ENCODE measurements around the gene ENDOV. TPM values are rescaled to one million over a fixed set of nuclear protein-coding genes. Genes with fewer than 3 reads are reported as not detected.

Gene ENDOV
- total RNA-seq (2014; rRNA removed; shearing (Covaris generic)), result 17.1 and 26.0 TPM in 2 replicates

GRCh38 chr17:80414803-80415625, at the start of gene ENDOV:
Gene ENDOV, plus strand, starts transcription at chr17:80415167. Its CDS starts 28 bp downstream, at chr17:80415195.
- Histone ChIP-seq H3K27me3 (ENCODE audit: control insufficient read depth, insufficient read depth, low read length) (peaks cover 16% of the 10 kb centered on the region), H3K4me3 (ENCODE audit: insufficient read depth, low read depth, low read length) (peak within 1 kb of the TSS; percentile 90), H3K36me3 (replicated peaks; ENCODE audit: control insufficient read depth, insufficient read depth, low read length) (peaks cover 3% of the 10 kb centered on the region)
- DNase-seq, result peak; percentile 100

DNA sequence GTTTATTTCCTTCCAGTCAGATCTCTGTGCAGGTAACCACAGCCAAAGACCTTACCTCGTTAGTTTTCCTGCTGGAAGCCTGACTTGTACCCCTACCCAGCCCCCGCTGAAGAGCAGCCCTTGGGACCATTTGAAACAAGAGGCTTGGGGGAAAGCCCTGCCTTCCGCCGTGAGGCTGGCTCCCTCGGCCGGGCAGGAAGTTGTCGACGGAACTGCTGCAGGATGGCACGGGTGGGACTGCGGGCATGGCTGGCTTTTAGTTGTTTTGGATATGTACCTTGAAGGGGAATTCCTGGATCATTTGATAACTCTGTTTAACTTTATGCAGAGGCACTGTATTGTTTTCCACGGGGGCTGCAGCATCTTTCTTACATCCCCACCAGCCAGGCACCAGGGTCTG, 49.0 kb upstream of the ENDOV start:
- H3K36me3 ChIP-seq (replicated peaks; ENCODE audit: control insufficient read depth, insufficient read depth, low read length), result peaks cover 32% of the 10 kb centered on the region
- no peak overlapping the region for H3K4me3 ChIP-seq (ENCODE audit: insufficient read depth, low read depth, low read length)
- no peak for DNase-seq
- H3K27me3 ChIP-seq (ENCODE audit: control insufficient read depth, insufficient read depth, low read length), result no peaks in the 10 kb centered on the region

GRCh38 chr17:80367503-80367902, 47.5 kb upstream of the ENDOV start:
- no peak for DNase-seq
- Histone ChIP-seq H3K36me3 (replicated peaks; ENCODE audit: control insufficient read depth, insufficient read depth, low read length) (peaks cover 33% of the 10 kb centered on the region), H3K27me3 (ENCODE audit: control insufficient read depth, insufficient read depth, low read length) (no peaks in the 10 kb centered on the region), H3K4me3 (ENCODE audit: insufficient read depth, low read depth, low read length) (no peak overlapping the region)

GRCh38 chr17:80371196-80371595, 43.8 kb upstream of the ENDOV start:
- H3K27me3 ChIP-seq (ENCODE audit: control insufficient read depth, insufficient read depth, low read length), result no peaks in the 10 kb centered on the region
- peaks cover 29% of the 10 kb centered on the region for H3K36me3 ChIP-seq (replicated peaks; ENCODE audit: control insufficient read depth, insufficient read depth, low read length)
- no peak overlapping the region for H3K4me3 ChIP-seq (ENCODE audit: insufficient read depth, low read depth, low read length)
- no peak for DNase-seq

GRCh38 chr17:80372456-80372855, 42.5 kb upstream of the ENDOV start:
- no peak for DNase-seq
- Histone ChIP-seq H3K4me3 (ENCODE audit: insufficient read depth, low read depth, low read length) (no peak overlapping the region), H3K27me3 (ENCODE audit: control insufficient read depth, insufficient read depth, low read length) (no peaks in the 10 kb centered on the region), H3K36me3 (replicated peaks; ENCODE audit: control insufficient read depth, insufficient read depth, low read length) (peaks cover 37% of the 10 kb centered on the region)

DNA sequence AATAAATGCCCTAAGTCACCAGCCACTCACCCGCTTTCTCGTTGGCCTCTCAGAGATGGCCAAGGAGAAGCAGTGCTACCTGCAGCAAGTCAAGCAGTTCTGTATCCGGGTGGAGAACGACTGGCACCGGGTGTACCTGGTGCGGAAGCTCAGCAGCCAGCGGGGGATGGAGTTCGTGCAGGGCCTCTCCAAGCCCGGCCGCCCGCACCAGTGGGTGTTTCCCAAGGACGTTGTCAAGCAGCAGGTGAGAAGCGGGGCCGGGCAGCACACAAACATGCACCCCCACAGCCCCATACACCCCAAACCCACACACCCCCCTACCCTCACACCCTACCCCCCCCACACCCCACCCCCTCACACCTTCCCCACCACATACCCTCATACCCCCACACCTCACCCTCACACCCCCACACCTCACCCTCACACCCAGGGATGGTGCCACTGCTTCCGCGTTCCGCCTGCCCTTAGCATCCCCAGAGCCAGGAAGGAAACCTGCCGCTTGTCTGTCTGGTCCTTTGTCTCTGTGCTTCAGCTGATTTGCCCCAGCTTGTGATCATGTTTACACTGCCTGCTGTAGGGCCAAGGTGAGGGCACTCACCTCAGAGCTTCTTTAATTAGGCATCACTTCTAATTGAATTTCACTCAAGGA, 41.9 kb upstream of the ENDOV start:
- no peak for DNase-seq
- Histone ChIP-seq H3K27me3 (ENCODE audit: control insufficient read depth, insufficient read depth, low read length) (no peaks in the 10 kb centered on the region), H3K4me3 (ENCODE audit: insufficient read depth, low read depth, low read length) (no peak overlapping the region), H3K36me3 (replicated peaks; ENCODE audit: control insufficient read depth, insufficient read depth, low read length) (peaks cover 37% of the 10 kb centered on the region)

DNA sequence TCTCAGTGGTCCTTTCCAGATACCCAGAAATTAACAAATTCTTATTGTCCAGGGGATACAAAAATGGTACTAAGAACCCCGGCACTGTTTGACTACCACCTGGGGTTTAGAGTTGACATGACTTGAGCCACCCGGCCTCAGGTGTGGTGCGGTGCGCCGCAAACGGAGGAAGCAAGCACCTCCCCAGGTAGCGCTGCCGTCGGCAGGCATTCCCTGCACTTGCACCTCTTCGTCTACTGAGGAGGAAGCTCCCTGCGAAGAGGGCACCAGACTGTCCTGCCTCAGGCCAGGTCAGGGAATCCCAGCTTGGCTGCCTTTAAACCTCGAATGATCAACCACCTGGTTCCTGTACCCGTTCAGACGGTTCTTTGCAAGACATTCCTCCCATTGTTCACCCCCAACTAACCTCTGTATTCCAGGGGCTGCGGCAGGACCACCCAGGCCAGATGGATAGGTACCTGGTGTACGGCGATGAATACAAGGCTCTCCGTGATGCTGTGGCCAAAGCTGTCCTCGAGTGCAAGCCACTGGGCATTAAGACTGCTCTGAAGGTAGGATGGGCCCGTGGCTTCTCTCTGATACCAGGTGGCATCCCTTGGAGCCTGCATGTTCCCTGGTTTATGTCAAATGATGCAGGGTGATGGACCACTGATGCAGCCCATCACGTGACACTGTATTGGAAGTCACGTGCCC, 40.8 kb upstream of the ENDOV start:
- no peak overlapping the region for H3K4me3 ChIP-seq (ENCODE audit: insufficient read depth, low read depth, low read length)
- no peaks in the 10 kb centered on the region for H3K27me3 ChIP-seq (ENCODE audit: control insufficient read depth, insufficient read depth, low read length)
- H3K36me3 ChIP-seq (replicated peaks; ENCODE audit: control insufficient read depth, insufficient read depth, low read length), result peaks cover 36% of the 10 kb centered on the region
- DNase-seq, result no peak

GRCh38 chr17:80374732-80375585, 40.0 kb upstream of the ENDOV start:
- H3K36me3 ChIP-seq (replicated peaks; ENCODE audit: control insufficient read depth, insufficient read depth, low read length), result peaks cover 34% of the 10 kb centered on the region
- H3K4me3 ChIP-seq (ENCODE audit: insufficient read depth, low read depth, low read length), result no peak overlapping the region

GRCh38 chr17:80376531-80376930, 38.4 kb upstream of the ENDOV start:
- peaks cover 39% of the 10 kb centered on the region for H3K36me3 ChIP-seq (replicated peaks; ENCODE audit: control insufficient read depth, insufficient read depth, low read length)
- H3K27me3 ChIP-seq (ENCODE audit: control insufficient read depth, insufficient read depth, low read length), result no peaks in the 10 kb centered on the region
- no peak overlapping the region for H3K4me3 ChIP-seq (ENCODE audit: insufficient read depth, low read depth, low read length)
- DNase-seq, result no peak

More at GRCh38 chr17:80374732-80375585, 40.0 kb upstream of the ENDOV start:
- peak; percentile 64 for DNase-seq
- no peaks in the 10 kb centered on the region for H3K27me3 ChIP-seq (ENCODE audit: control insufficient read depth, insufficient read depth, low read length)

- Histone ChIP-seq H3K36me3 (replicated peaks; ENCODE audit: control insufficient read depth, insufficient read depth, low read length) (peaks cover 38% of the 10 kb centered on the region), H3K4me3 (ENCODE audit: insufficient read depth, low read depth, low read length) (no peak overlapping the region), H3K27me3 (ENCODE audit: control insufficient read depth, insufficient read depth, low read length) (no peaks in the 10 kb centered on the region)
- DNase-seq, result no peak
These were observed 37.2 kb upstream of the ENDOV start for GRCh38 chr17:80377798-80378197.

DNA sequence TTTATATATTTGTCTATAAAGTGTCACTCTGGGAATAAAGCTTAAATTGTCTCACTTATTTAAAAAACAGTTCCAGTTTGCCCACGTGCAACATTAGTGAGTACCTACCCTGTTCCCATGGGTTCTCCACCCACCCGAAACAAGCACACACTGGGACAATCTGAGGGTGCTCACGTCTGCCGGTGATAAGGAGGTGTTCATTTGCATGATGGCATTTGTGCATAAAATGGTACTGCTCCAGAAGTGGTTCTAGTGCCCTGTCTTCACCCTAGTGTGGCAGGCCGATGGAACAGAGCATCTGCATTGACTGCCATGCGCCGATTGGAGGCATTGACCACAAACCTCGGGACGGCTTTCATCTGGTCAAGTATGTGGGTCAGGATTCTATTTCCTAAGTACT, 35.6 kb upstream of the ENDOV start:
- DNase-seq, result no peak
- H3K4me3 ChIP-seq (ENCODE audit: insufficient read depth, low read depth, low read length), result no peak overlapping the region
- H3K27me3 ChIP-seq (ENCODE audit: control insufficient read depth, insufficient read depth, low read length), result no peaks in the 10 kb centered on the region
- peaks cover 39% of the 10 kb centered on the region for H3K36me3 ChIP-seq (replicated peaks; ENCODE audit: control insufficient read depth, insufficient read depth, low read length)

DNA sequence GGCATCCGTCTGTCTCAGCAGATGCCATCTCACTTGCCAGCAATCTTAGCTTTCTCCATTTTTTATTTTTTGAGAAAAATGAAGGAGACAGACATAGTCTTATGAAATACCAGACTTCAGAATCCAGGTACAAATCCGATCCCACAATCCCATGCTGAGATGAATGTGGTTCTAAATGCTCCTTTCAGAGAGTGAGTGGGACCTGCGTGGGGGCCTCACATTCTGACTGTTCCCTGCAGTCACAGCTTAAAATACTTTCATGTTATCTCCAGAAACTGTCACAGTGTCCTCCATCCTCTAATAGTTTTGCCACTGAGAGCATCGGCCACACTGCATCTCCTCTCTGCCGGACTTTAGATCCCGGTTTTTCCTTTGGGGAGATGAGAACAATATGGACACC, 34.9 kb upstream of the ENDOV start:
- no peak for DNase-seq
- no peak overlapping the region for H3K4me3 ChIP-seq (ENCODE audit: insufficient read depth, low read depth, low read length)
- H3K27me3 ChIP-seq (ENCODE audit: control insufficient read depth, insufficient read depth, low read length), result no peaks in the 10 kb centered on the region
- H3K36me3 ChIP-seq (replicated peaks; ENCODE audit: control insufficient read depth, insufficient read depth, low read length), result peaks cover 37% of the 10 kb centered on the region

DNA sequence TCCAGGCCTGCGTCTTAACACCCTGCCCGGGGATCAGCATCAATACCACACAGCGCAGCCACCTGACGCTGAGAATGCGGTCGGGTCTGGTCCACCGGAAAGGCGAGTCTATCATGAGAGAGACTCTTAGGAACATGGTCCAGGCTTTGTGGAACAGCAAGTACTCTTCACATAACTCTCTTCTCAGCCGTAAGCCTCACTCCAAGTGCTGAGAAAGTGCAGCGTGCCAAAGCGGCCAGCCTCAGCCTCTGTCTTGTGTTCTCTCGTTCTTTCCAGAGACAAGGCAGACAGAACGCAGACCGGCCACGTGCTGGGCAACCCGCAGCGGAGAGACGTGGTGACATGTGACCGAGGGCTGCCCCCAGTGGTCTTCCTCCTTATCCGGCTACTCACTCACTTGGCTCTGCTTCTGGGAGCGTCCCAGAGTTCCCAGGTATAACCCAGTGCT, 34.4 kb upstream of the ENDOV start:
- no peak for DNase-seq
- H3K27me3 ChIP-seq (ENCODE audit: control insufficient read depth, insufficient read depth, low read length), result no peaks in the 10 kb centered on the region
- no peak overlapping the region for H3K4me3 ChIP-seq (ENCODE audit: insufficient read depth, low read depth, low read length)
- peaks cover 36% of the 10 kb centered on the region for H3K36me3 ChIP-seq (replicated peaks; ENCODE audit: control insufficient read depth, insufficient read depth, low read length)

- DNase-seq, result no peak
- Histone ChIP-seq H3K36me3 (replicated peaks; ENCODE audit: control insufficient read depth, insufficient read depth, low read length) (peaks cover 34% of the 10 kb centered on the region), H3K27me3 (ENCODE audit: control insufficient read depth, insufficient read depth, low read length) (no peaks in the 10 kb centered on the region), H3K4me3 (ENCODE audit: insufficient read depth, low read depth, low read length) (no peak overlapping the region)
These were observed 33.5 kb upstream of the ENDOV start for GRCh38 chr17:80381416-80381923.

Data from H7 (cell line).